Hepatocyte (in vitro differentiated cells): ENCODE data around the gene NUMA1.

Experiments used
- EZH2 ChIP-seq: fragments of 200-600 bp; sonication (generic); IDR thresholded peaks from 2 replicates; pipeline ENCODE4 v1.6.1; 2016; ENCODE audit warnings: antibody characterized with exemption, mild to moderate bottlenecking, borderline replicate concordance
- EZH2phosphoT487 ChIP-seq: fragments of 200-600 bp; sonication (generic); IDR thresholded peaks from one replicate; pipeline ENCODE4 v1.6.1; 2018; ENCODE audit warnings: antibody characterized with exemption, mild to moderate bottlenecking, low read depth, moderate library complexity; ENCODE audit not compliant: unreplicated experiment, severe bottlenecking
- TF ChIP-seq, protein P1 (sequence below): fragments of 200-600 bp; sonication (generic); IDR thresholded peaks from 2 replicates; pipeline ENCODE4 v1.5.1; 2016; ENCODE audit warnings: antibody characterized with exemption, mild to moderate bottlenecking; ENCODE audit not compliant: poor library complexity

DNA sequence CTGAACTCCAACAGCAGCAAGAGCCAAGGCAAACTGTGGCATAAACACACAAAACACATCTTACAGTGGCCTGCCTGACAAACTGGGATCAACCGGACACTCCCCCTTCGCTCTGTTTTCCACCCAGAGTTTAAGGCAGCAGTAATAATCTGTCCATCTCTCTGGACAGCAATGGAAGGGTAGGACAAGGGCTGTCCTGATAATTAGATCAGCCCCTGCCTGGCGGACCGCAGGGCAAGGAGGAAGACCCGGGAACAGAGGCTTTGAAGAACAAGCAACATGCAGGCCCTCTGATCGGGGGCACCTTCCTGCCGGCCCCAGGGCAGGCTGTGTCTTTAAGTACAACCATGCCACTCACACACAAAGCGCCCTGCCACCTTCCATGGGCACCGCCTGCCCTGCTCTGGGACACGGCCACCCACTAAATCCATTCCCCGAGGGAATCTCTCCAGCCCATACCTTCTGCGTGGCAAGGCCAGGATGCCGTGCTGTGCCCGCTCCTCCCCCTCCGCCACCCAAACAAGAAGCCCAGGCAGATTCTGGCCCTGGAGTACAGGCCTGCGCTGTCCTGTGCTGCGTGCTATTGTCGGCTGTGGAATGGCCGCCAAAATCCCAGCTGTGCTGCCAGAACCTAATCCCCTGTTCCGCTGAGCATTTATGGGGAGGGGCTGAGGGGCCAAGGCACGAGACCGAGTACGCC is 38.8 kb downstream of the NUMA1 start:
- TF ChIP-seq, protein P1, sequence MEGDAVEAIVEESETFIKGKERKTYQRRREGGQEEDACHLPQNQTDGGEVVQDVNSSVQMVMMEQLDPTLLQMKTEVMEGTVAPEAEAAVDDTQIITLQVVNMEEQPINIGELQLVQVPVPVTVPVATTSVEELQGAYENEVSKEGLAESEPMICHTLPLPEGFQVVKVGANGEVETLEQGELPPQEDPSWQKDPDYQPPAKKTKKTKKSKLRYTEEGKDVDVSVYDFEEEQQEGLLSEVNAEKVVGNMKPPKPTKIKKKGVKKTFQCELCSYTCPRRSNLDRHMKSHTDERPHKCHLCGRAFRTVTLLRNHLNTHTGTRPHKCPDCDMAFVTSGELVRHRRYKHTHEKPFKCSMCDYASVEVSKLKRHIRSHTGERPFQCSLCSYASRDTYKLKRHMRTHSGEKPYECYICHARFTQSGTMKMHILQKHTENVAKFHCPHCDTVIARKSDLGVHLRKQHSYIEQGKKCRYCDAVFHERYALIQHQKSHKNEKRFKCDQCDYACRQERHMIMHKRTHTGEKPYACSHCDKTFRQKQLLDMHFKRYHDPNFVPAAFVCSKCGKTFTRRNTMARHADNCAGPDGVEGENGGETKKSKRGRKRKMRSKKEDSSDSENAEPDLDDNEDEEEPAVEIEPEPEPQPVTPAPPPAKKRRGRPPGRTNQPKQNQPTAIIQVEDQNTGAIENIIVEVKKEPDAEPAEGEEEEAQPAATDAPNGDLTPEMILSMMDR: no peak
- TF ChIP-seq EZH2phosphoT487: no peak
- no peak for TF ChIP-seq EZH2
